PC-3 (cell line): ENCODE data around the gene TMSB4X.

Source experiments
- EZH2 ChIP-seq: fragments of 300-600 bp; sonication (generic); IDR thresholded peaks from one replicate; pipeline ENCODE4 v1.6.1; 2017; ENCODE audit warnings: antibody characterized with exemption, mild to moderate bottlenecking, low read length; ENCODE audit not compliant: unreplicated experiment
- EZH2phosphoT487 ChIP-seq: fragments of 300-600 bp; sonication (generic); IDR thresholded peaks from 2 replicates; pipeline ENCODE4 v1.6.1; 2018; ENCODE audit warnings: mild to moderate bottlenecking, antibody characterized with exemption, low read length, borderline replicate concordance
- TF ChIP-seq, protein P1 (sequence below): fragments of 300-600 bp; sonication (generic); conservative IDR thresholded peaks from 2 replicates; pipeline ENCODE4 v1.5.1; 2017; ENCODE audit warnings: antibody characterized with exemption, low read depth, mild to moderate bottlenecking, low read length

GRCh38 chrX:13009273-13009672 is 34.4 kb downstream of the TMSB4X start:
- TF ChIP-seq, protein P1, sequence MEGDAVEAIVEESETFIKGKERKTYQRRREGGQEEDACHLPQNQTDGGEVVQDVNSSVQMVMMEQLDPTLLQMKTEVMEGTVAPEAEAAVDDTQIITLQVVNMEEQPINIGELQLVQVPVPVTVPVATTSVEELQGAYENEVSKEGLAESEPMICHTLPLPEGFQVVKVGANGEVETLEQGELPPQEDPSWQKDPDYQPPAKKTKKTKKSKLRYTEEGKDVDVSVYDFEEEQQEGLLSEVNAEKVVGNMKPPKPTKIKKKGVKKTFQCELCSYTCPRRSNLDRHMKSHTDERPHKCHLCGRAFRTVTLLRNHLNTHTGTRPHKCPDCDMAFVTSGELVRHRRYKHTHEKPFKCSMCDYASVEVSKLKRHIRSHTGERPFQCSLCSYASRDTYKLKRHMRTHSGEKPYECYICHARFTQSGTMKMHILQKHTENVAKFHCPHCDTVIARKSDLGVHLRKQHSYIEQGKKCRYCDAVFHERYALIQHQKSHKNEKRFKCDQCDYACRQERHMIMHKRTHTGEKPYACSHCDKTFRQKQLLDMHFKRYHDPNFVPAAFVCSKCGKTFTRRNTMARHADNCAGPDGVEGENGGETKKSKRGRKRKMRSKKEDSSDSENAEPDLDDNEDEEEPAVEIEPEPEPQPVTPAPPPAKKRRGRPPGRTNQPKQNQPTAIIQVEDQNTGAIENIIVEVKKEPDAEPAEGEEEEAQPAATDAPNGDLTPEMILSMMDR, result no peak
- TF ChIP-seq EZH2, result no peak
- TF ChIP-seq EZH2phosphoT487, result no peak
